HG03025 (cell line): ENCODE data around the gene ECEL1.

Experiments
- ATAC-seq: cut with Tn5 transposase; IDR thresholded peaks from one replicate; pipeline ENCODE4 v1.9.1; 2021; ENCODE audit warnings: mild to moderate bottlenecking, moderate library complexity; ENCODE audit not compliant: unreplicated experiment, low FRiP score

ECEL1 gene

GRCh38 chr2:232501331-232501771, 13.7 kb upstream of the ECEL1 start:
- no peak for ATAC-seq

DNA sequence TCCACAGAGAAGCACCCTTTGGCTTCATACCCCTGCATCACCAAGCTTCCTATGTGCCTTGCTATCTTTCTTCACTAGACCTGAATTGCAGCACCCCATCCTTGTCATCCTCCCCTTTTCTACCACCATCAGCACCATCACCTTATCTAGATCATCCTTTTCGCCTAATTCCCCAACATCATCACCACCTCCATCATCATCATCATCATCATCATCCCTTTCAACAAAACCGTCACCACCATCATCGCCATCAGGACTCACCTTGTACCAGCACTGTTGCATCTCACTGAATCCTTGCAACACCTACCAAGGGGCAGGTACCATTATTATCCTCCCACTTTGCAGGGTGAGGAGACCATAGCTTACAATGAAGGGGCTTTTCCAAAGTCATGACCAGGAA, 10.8 kb upstream of the ECEL1 start:
- ATAC-seq = no peak

DNA sequence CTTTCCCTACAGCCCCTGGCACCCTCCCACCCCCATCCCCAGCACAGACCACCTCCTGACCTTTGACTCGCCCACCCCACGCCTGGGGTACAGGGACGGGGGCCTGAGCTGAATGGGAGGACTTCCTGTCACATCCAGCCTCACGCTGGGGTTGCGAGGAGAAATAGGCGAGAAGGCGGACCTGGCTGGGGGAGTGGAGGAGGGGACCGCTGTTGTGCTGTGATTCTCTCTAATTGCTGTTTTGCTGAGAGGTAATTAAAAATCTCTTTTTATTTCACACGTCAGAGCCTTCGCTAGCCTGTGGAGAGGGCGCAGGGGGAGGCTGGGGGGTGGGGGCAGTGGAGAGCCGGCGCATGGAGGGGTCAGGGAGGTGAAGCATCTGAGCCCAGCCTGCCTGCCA, 9.7 kb upstream of the ECEL1 start:
- no peak for ATAC-seq

- no peak for ATAC-seq
Observed at GRCh38 chr2:232496501-232497270, 9.1 kb upstream of the ECEL1 start.

- no peak for ATAC-seq
Observed at GRCh38 chr2:232495292-232495691, 7.7 kb upstream of the ECEL1 start.

GRCh38 chr2:232494542-232494941, 6.9 kb upstream of the ECEL1 start:
- no peak for ATAC-seq

- no peak for ATAC-seq
Observed at GRCh38 chr2:232493701-232494474, 6.3 kb upstream of the ECEL1 start.

- no peak for ATAC-seq
Observed at GRCh38 chr2:232492963-232493700, 5.5 kb upstream of the ECEL1 start.

DNA sequence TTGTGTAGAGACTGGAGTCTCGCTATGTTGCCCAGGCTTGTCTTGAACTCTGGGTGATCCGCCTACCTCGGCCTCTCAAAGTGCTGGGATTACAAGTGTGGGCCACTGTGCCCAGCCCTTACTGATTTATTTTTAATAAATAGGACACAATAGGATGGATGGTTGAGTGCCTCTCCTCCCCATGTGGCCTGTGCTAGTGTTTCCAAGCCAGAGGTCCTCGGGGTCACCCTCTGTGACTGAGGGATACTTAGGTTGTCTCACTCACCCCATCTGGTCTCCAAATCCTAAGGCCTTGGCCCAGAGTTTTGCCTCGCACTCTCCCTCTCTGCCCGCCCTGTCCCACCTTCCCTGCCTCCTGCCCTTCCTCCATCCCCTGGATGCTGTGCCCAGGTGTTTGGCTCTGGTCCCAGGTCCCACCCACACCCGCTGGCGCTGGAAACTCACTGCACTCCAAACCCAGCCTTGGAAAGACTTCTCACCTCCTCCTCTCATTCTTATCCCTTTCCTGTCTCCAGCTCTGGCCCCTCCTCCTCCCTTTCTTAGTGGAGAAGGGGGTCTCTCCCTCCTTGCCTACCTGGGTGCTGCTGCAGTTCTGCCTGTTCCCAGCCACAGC, 4.7 kb upstream of the ECEL1 start:
- no peak for ATAC-seq

GRCh38 chr2:232491139-232491780, 3.6 kb upstream of the ECEL1 start:
- no peak for ATAC-seq

- no peak for ATAC-seq
Observed at GRCh38 chr2:232490221-232491138, 2.8 kb upstream of the ECEL1 start.

GRCh38 chr2:232489516-232490220, 2.0 kb upstream of the ECEL1 start:
- no peak for ATAC-seq

DNA sequence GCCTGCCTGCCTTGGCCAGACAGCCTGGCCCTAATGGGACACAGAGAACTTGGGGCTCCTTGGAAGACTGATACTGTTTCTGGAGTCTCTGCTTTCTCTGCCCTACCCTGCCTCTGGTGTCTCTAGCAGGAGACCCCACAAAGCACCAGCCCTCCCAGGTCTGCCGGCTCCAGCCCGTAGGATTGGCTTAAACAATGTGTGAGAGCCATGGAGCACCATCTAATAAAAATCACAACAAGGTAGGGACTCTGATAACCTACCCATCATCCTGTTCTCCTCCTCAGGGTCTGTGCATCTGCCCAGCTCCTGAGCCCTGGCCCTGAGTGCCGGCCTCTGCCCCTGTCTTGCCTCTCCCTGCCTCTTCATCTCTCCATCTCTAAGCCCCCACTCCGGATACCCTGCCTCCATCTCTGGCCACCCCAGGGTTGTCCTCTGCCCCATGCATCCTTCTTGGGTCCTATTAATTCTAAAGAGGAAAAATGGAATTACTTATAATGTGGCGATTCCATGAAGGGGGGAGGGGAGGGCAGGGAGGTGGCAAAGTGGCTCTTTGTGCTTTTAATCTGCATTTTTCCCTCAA, 1.2 kb upstream of the ECEL1 start:
- no peak for ATAC-seq

- no peak for ATAC-seq
Observed at GRCh38 chr2:232488097-232488711, 570 bp upstream of the ECEL1 start.

DNA sequence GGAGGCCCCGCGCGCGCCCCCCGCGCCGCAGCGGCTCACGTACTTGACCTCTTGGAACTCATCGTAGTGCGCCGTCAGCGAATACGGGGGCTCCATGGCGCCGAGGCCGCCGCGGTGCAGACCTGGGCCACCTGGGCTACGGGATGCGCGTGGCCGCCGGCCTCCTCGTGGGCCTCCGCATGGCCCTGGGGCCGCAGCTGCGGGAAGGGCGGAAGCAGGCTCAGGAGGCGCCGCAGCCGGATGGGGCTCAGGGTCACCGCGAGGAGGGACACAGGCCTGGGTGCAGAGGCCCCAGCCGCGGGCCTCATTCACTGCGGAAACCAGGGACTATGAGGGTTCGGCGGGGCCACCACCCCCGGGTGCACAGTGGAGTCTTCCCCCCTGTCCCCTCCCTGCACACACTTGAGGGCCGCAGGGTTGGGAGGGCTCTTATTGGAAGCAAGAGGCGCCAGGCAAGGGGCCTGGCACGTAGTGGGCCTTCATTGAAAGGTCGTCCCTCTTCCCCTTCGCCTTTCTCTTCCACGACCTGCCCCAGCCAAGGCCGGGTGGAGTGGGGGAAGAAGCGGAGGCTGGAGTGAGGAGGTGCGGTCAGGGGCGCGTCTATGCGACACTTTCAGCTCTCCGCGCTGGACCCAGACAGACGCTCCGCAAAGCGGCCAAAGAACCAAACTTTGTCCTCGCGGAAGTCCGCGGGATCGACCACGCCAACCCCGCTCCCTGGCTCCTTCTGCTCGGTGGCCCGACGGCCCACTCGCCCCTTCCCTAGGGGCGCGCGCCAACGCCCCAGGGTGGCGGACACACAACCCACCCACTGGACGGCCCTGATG, 863 bp downstream of the ECEL1 start:
- ATAC-seq = no peak

DNA sequence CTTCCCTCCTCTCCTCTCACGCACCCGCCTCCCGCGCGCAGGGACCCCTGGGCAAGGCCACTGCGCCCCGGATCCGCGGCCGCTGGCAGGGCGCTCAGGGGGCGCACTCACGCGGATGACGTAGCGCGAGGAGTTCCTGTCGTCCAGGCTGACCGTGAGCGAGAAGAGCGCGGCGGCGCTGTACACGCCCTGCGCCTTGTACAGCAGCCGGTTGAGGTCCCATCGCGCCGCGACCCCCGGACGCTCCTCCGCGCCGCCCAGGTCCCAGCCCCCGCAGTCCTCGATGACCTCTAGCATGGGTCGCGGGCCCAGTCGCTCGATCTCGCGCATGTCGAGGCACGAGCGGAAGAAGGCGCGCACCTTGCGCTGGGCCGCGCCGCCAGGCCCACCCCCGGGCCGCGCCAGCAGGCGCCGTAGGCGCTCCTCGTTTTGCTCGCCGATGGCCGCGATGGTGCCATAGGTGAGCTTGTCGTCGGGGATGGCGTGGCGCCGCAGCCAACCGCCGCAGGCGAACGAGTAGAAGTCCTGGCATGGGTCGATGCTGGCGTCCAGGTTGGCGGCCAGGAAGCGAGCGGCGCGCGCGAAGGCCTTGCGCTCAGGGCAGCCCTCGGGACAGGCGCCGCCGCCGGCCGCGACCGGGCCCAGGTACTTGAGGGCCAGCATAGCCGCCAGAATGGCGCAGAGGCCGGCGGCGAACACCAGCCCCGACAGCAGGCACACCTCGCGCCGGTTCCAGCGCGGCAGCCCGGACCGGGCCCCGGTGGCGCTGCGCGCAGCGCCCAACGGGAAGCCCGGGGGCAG, 1.7 kb downstream of the ECEL1 start:
- no peak for ATAC-seq
